Activated naive CD4-positive, alpha-beta T cell treated with anti-CD3 and anti-CD28 coated beads for 36 hours (primary cell): ENCODE measurements around the gene HDHD3. TPM values are rescaled to one million over a fixed set of nuclear protein-coding genes. Genes with fewer than 3 reads are reported as not detected.

Source experiments
- CTCF ChIA-PET: fragments of 350-600 bp; sonication (Branson Sonifier 250); formaldehyde crosslinking; loops from one replicate; lab custom pipeline; 2021; ENCODE audit warnings: antibody characterized with exemption; lab: Charles Lee
- DNase-seq: peaks from one replicate; pipeline ENCODE4 v3.0.0-alpha.2; 2020
- H3K27ac Mint-ChIP-seq: one replicate; pipeline ENCODE4 v1.8.0; 2021; ENCODE audit warnings: mild to moderate bottlenecking, mixed read lengths
- H3K27me3 Mint-ChIP-seq: one replicate; pipeline ENCODE4 v1.8.0; 2021; ENCODE audit warnings: low read depth, mixed read lengths
- H3K36me3 Mint-ChIP-seq: one replicate; pipeline ENCODE4 v1.8.0; 2021; ENCODE audit warnings: low read depth, mixed read lengths
- H3K4me1 Mint-ChIP-seq: one replicate; pipeline ENCODE4 v1.8.0; 2021; ENCODE audit warnings: low read depth, mixed read lengths
- H3K4me3 Mint-ChIP-seq: one replicate; pipeline ENCODE4 v1.8.0; 2021; ENCODE audit warnings: mild to moderate bottlenecking, moderate library complexity, mixed read lengths
- H3K9me3 Mint-ChIP-seq: one replicate; pipeline ENCODE4 v1.8.0; 2021; ENCODE audit warnings: mixed read lengths
- intact Hi-C: fragments of 100-400 bp; cut with micrococcal nuclease; formaldehyde crosslinking; loops from one replicate; pipeline ENCODE4 v1.15.1; 2023
- total RNA-seq, 2 experiments: library from RNA; stranded (reverse); gene quantifications; one replicate each; pipeline ENCODE4 v1.2.3, GENCODE V29; 2021

HDHD3 gene
- total RNA-seq, 2 experiments from 2014 or later, result 8.9 to 9.5 TPM

DNA sequence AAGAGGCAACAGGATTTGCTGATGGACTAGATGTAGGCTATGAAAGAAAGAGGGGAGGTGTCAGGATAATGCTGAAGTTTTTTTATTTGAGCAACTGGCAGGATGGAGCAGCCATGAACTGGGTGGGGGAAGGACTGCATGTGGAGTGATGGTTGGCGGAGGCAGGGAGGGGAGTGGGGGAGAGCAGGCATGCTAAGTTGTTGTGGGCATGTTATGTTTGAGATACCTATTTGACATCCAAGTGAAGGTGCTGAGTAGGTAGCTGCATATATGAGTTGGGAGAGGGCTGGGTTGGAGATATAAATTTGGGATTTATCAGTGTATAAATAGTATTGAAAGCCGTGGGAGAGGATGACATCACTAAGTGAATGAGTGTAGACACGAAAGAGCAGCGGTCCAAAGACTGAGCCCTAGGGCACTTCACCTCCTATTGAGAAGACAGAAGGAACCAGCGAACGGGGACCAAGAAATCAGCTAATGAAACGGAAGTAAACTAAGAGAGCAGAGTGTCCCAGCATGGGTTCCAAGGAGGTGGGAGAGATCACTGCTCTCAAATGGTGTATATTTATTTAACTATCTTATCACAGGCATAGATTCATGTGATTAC lies 20.0 kb downstream of the HDHD3 start:
- CTCF ChIA-PET, result no interaction called here
- H3K4me3 Mint-ChIP-seq, result no peak overlapping the region
- no peak for DNase-seq
- no peaks in the 10 kb centered on the region for H3K9me3 Mint-ChIP-seq
- H3K27me3 Mint-ChIP-seq, result peaks cover 18% of the 10 kb centered on the region
- intact Hi-C loops, result no loop called here
- H3K27ac Mint-ChIP-seq, result no peak overlapping the region
- peaks cover 17% of the 10 kb centered on the region for H3K4me1 Mint-ChIP-seq
- no peaks in the 10 kb centered on the region for H3K36me3 Mint-ChIP-seq

DNA sequence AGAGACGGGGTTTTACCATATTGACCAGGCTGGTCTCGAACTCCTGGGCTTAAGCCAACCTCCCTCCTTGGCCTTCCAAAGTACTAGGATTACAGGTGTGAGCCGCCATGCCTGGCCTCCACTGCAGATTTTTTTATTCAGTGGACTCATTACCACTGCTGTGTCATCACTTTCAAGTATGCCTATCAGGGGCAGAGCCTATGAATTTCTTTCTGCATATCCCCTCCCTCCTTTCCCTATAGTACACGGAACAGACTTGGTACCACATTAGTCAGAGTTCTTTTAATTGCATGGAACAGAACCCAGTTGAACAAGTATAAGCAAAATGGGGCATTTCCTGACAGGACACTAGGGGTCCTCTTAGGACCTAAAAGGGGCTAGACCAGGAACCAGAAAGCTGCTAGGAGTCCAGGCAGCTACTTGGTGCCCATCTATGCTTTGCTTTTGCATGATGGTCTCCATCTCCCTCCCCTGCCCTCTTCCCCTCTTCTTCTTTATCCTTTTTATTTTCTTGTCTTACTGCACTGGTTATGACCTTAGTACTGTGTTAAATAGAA lies 21.7 kb downstream of the HDHD3 start:
- no peak for DNase-seq
- Mint-ChIP-seq H3K36me3 (no peaks in the 10 kb centered on the region), H3K4me1 (peaks cover 22% of the 10 kb centered on the region), H3K27ac (no peak overlapping the region), H3K27me3 (peaks cover 29% of the 10 kb centered on the region), H3K9me3 (no peaks in the 10 kb centered on the region), H3K4me3 (no peak overlapping the region)
- CTCF ChIA-PET, result interaction anchor here (0.6 kb wide), 1 partner anchor 35 kb away, joined by 4 read pairs; no protein-coding TSS in a partner anchor
- intact Hi-C loops, result no loop called here

DNA sequence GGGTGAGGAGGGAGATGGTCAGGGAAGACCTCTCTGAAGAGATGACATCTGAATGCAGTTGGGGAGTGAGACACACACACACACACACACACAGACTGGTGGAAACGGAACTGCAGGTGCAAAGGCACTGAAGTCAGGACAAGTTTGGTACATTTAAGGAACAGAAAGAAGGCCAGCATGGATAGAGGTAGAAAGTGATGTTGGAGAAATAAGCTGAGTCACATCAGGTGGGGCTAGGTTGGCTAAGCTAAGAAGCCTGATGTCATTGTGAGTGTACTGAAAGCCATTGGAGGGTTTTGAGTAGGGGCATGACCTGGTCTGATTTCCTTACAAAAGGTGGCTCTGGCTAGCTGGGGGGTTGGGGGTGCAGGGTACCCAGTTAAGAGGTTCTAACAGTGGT lies 24.4 kb downstream of the HDHD3 start:
- Mint-ChIP-seq H3K4me3 (no peak overlapping the region), H3K27ac (no peak overlapping the region), H3K4me1 (peaks cover 40% of the 10 kb centered on the region), H3K27me3 (peaks cover 29% of the 10 kb centered on the region), H3K9me3 (no peaks in the 10 kb centered on the region), H3K36me3 (no peaks in the 10 kb centered on the region)
- CTCF ChIA-PET, result no interaction called here
- intact Hi-C loops, result no loop called here
- DNase-seq, result no peak

DNA sequence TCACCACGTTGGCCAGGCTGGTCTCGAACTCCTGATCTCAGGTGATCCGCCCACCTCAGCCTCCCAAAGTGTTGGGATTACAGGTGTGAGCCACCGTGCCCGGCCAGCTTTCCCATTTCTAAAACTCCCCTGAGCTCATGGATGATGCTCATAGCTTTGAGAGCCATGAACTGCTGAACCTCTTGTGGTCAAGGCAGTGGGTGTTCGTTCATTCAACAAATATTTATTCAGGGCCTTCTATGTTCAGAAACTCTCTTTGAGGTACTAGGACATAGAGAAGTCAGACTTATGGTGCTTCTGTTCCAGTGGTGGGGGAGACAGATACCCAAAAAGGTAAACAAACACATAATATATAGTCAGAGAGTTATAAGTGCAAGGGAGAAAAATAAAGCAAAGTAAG lies 24.8 kb downstream of the HDHD3 start:
- Mint-ChIP-seq H3K27me3 (peaks cover 29% of the 10 kb centered on the region), H3K4me3 (no peak overlapping the region), H3K9me3 (no peaks in the 10 kb centered on the region), H3K36me3 (no peaks in the 10 kb centered on the region), H3K4me1 (peaks cover 43% of the 10 kb centered on the region), H3K27ac (no peak overlapping the region)
- CTCF ChIA-PET, result interaction anchor here (1.0 kb wide), 1 partner anchor 42 kb away, joined by 5 read pairs; no protein-coding TSS in a partner anchor
- intact Hi-C loops, result no loop called here
- no peak for DNase-seq

GRCh38 chr9:113350937-113351336 lies 25.8 kb downstream of the HDHD3 start:
- Mint-ChIP-seq H3K4me1 (peaks cover 50% of the 10 kb centered on the region), H3K27me3 (peaks cover 26% of the 10 kb centered on the region), H3K9me3 (no peaks in the 10 kb centered on the region), H3K36me3 (no peaks in the 10 kb centered on the region), H3K4me3 (peak overlapping the region; percentile 87), H3K27ac (peak overlapping the region; percentile 84)
- intact Hi-C loops, result loop anchor here (1.0 to 2.0 kb wide), 4 partner anchors 25 to 166 kb away; partner anchors contain the start of genes ALAD, CDC26, HDHD3 and PRPF4
- DNase-seq, result peak; percentile 68
- CTCF ChIA-PET, result interaction anchor here (0.9 to 1.9 kb wide), 7 partner anchors 9 to 76 kb away, joined by 3 to 8 read pairs (median 3); partner anchors contain the start of genes CDC26, PRPF4 and WDR31

- intact Hi-C loops, result loop anchor here (2.0 kb wide), 3 partner anchors 51 to 167 kb away; partner anchors contain the start of genes ALAD, CDC26 and PRPF4
- H3K4me3 Mint-ChIP-seq, result peak overlapping the region; percentile 87
- no peaks in the 10 kb centered on the region for H3K36me3 Mint-ChIP-seq
- peaks cover 58% of the 10 kb centered on the region for H3K4me1 Mint-ChIP-seq
- CTCF ChIA-PET, result interaction anchor here (0.9 to 1.9 kb wide), 8 partner anchors 8 to 77 kb away, joined by 3 to 8 read pairs (median 3); partner anchors contain the start of genes CDC26, PRPF4 and WDR31
- H3K9me3 Mint-ChIP-seq, result no peaks in the 10 kb centered on the region
- H3K27me3 Mint-ChIP-seq, result peaks cover 26% of the 10 kb centered on the region
- peak overlapping the region; percentile 84 for H3K27ac Mint-ChIP-seq
- DNase-seq, result peak; percentile 62
Observed at GRCh38 chr9:113350107-113350661, 26.6 kb downstream of the HDHD3 start.

GRCh38 chr9:113349445-113350094 lies 27.2 kb downstream of the HDHD3 start, which contains the start of gene BSPRY:
TSS of gene BSPRY (plus strand) at chr9:113349541. CDS start at chr9:113349580, 39 bp downstream.
- H3K4me1 Mint-ChIP-seq, result peaks cover 61% of the 10 kb centered on the region
- H3K36me3 Mint-ChIP-seq, result no peaks in the 10 kb centered on the region
- H3K27ac Mint-ChIP-seq, result peak within 1 kb of the TSS; percentile 84
- intact Hi-C loops, result loop anchor here (1.0 to 2.0 kb wide), 4 partner anchors 51 to 232 kb away; partner anchors contain the start of genes ALAD, CDC26 and PRPF4
- peak within 1 kb of the TSS; percentile 87 for H3K4me3 Mint-ChIP-seq
- peak; percentile 42 for DNase-seq
- H3K9me3 Mint-ChIP-seq, result no peaks in the 10 kb centered on the region
- CTCF ChIA-PET, result interaction anchor here (1.0 to 1.9 kb wide), 6 partner anchors 9 to 77 kb away, joined by 3 to 8 read pairs (median 4); partner anchors contain the start of genes CDC26, PRPF4 and WDR31
- peaks cover 26% of the 10 kb centered on the region for H3K27me3 Mint-ChIP-seq

DNA sequence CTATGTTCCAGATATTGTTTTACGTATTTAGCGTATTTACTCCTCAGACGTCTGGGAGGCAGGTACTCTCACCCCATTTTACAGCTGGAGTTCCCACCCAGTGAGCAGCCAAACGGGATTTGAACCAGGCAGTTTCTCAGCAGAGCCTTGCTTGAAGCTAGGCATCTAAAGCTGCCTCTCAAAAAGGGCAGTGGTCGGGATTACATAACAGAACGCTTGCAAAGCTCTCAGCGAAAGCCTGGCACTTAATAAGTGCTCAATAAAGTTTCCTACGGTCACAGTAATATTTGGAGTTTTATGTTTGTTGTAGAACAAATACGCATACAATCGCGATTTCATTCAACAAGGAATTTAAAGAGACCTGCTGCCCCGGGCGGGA lies 27.7 kb downstream of the HDHD3 start:
- Mint-ChIP-seq H3K27ac (no peak overlapping the region), H3K4me1 (peaks cover 61% of the 10 kb centered on the region), H3K4me3 (peak overlapping the region; percentile 73)

DNA sequence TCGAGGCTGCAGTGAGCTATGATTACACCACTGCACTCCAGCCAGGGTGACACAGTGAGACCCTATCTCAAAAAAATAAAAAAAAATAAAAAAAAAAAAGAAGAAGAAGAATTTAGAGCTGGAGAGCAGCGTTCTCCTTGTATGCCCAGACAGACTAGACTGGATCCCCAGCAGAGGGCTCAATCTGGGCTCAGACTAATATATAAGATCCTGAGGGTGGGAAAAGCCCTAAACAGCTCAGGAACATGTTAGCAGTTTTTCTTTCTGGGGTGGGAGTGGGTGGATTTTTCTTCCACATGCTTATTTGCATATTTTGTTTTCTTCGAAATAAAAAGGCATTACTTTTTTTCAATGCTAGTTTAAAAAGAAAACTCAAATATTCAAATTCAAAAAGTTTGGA lies 28.3 kb downstream of the HDHD3 start:
- CTCF ChIA-PET, result interaction anchor here (0.7 to 1.3 kb wide), 5 partner anchors 38 to 230 kb away, joined by 3 to 5 read pairs (median 3); no protein-coding TSS in a partner anchor
- Mint-ChIP-seq H3K36me3 (no peaks in the 10 kb centered on the region), H3K27ac (no peak overlapping the region), H3K4me1 (peaks cover 64% of the 10 kb centered on the region), H3K4me3 (peak overlapping the region; percentile 22), H3K9me3 (no peaks in the 10 kb centered on the region), H3K27me3 (peaks cover 22% of the 10 kb centered on the region)
- intact Hi-C loops, result loop anchor here (1.0 kb wide), 2 partner anchors 8 to 62 kb away; partner anchors contain the start of genes C9orf43, POLE3 and WDR31
- DNase-seq, result no peak

More for the DNA sequence above, 27.7 kb downstream of the HDHD3 start:
- intact Hi-C loops, result loop anchor here (1.0 kb wide), 1 partner anchor 232 kb away; no protein-coding TSS in a partner anchor
- CTCF ChIA-PET, result interaction anchor here (0.8 to 1.7 kb wide), 5 partner anchors 17 to 76 kb away, joined by 3 to 5 read pairs (median 3); no protein-coding TSS in a partner anchor
- Mint-ChIP-seq H3K27me3 (peaks cover 26% of the 10 kb centered on the region), H3K9me3 (no peaks in the 10 kb centered on the region), H3K36me3 (no peaks in the 10 kb centered on the region)
- DNase-seq, result no peak

DNA sequence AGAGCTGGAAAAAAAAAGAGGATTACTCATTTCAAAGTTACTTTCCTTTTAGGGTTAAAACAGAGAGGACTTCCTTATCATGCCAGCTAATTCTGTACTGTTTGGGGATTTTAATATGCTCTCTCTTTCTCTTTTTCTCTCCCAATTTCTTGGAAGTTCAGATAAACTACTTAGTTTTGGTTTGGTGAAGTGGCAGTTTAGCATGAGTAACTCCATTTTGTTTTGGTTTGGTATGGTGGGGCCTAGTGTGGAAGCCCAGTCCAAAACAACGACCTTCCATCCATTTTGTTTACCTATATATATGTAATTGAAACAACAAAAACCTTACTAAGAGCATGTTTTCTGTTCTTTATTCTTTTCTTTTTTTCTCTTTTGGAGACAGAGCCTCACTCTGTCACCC lies 31.1 kb downstream of the HDHD3 start:
- Mint-ChIP-seq H3K9me3 (no peaks in the 10 kb centered on the region), H3K4me1 (peaks cover 62% of the 10 kb centered on the region), H3K27ac (peak overlapping the region; percentile 73), H3K36me3 (no peaks in the 10 kb centered on the region), H3K27me3 (peaks cover 5% of the 10 kb centered on the region), H3K4me3 (no peak overlapping the region)
- no peak for DNase-seq
- intact Hi-C loops, result no loop called here
- CTCF ChIA-PET, result interaction anchor here (1.2 kb wide), 1 partner anchor 56 kb away, joined by 5 read pairs; the partner anchor contains the start of gene ALAD

GRCh38 chr9:113345190-113345589 lies 31.6 kb downstream of the HDHD3 start:
- Mint-ChIP-seq H3K9me3 (no peaks in the 10 kb centered on the region), H3K27me3 (peaks cover under 1% of the 10 kb centered on the region), H3K4me1 (peaks cover 62% of the 10 kb centered on the region), H3K36me3 (no peaks in the 10 kb centered on the region), H3K4me3 (no peak overlapping the region), H3K27ac (peak overlapping the region; percentile 73)
- CTCF ChIA-PET, result interaction anchor here (1.2 kb wide), 1 partner anchor 56 kb away, joined by 5 read pairs; the partner anchor contains the start of gene ALAD
- intact Hi-C loops, result no loop called here
- no peak for DNase-seq
